COLO668 (cell line): ENCODE results near the gene PTMA.
"Not testable (repeated sequence)": the region's sequence is repeated elsewhere in the genome, so short reads cannot be mapped to it uniquely, and the experiment has no call there.

Experiments used
- DNase-seq: peaks from one replicate; lab custom pipeline; 2025; ENCODE audit not compliant: unreplicated experiment; lab: John Stamatoyannopoulos, UW

PTMA gene

DNA sequence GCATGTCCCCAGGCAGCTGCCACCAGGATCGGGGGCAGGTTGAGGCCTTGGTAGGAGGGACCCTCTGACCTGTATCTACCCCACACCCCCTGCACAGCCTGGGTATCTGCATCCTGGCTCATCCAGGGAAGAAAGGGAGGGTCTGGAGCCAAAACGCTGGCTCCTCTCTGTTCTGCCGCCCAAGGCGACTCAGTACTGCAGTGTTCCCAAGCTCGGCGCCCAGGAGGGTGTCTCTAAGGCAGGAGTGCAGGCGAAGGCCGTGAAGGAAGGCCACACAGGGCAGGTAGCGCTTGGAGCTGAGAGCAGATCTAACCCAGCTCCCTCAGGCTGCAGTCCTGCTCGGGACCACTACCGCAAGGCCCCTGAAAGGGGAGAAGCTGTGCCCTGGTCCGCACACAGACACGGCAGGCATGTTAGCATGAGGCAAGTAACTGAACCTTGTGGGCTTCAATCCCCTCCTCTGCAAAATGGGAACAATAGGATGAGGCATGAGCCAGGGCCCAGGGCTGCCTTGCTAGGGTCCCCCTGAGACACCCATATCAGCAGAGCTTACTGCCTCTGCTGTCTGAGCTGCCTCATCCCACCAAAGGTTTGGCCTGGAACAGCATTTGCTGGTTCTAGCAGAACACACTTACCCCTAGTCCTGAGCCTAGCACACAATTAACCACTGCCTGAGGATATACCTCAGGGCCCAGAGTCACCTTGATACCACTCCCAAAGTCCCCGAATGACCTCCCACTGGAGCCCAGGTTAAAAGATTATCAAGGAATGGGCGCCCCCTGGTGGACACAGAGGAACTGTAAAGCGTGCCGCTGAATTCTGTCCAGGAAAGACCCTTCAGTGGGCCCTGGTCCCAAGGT, 6.5 kb downstream of the PTMA start:
- DNase-seq = peak; percentile 84

DNA sequence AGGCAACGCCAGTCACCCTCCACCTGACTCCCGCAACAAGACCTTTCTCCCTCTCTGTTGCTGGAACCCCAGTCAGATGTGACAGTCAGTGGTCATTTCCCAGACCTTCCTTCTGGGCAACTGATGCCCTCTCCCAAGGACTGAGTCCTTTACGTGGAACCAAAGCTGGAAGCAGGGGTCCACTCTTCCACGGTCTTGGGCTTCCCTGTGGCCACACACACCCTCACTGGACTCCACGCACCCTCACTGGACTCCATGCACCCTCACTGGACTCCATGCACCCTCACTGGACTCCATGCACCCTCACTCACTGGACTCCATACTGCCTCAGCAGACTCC, 7.1 kb downstream of the PTMA start:
- DNase-seq = no peak

DNA sequence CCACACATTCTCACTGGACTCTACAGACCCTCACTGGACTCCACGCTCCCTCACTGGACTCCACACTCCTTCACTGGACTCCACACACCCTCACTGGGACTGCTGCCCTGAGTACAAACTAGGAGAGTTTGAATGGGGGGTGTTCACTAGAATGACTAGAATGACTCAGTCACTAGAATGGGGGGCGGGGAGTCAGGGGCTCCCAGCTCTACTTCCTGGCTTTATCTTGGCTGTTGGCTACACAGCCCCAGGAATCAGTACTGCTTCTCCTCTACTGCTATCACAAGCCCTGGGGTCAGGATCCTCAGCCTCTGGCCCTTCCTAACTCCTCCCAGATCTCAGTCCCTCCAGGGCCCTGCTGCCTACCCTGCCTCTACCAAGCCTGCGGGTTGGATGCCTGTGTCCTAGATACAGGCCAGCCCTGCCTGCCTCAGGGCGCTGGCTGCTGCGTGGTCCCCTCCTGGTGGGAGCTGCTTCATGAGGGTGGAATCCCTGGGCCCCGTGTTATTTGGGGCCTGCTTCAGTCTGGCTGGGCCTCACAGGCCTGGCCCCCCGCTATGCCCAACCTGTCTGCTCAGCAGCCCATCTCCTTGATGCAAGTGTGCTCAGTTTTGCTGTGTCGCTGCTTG, 7.8 kb downstream of the PTMA start:
- DNase-seq = no peak

DNA sequence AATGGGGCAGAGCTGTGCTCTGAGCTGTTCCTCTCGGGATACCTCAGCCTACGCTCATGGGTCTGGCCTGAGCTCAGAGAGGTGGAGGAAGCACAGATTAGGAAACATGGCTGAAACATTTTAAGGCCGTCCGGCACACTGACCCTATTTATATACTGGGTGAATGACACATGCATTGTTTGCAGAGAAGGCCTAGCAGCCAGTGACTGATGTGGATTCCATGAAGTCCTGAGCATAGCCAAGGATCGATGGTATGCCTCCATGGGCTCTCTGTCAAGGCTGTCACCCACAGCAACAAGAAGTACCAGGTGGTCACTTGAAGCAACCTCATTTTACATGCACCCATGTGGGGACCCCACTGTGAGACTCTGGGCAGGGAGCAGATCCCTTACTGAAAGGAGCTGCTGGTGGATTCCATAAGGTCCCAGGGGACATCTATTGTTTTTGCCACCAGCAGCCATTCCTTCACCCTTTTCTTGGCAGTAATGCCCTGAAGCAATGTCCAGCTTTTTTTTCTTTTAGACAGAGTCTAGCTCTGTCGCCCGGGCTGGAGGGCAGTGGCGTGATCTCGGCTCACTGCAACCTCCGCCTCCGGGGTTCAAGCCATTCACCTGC, 8.4 kb downstream of the PTMA start:
- DNase-seq = no peak

DNA sequence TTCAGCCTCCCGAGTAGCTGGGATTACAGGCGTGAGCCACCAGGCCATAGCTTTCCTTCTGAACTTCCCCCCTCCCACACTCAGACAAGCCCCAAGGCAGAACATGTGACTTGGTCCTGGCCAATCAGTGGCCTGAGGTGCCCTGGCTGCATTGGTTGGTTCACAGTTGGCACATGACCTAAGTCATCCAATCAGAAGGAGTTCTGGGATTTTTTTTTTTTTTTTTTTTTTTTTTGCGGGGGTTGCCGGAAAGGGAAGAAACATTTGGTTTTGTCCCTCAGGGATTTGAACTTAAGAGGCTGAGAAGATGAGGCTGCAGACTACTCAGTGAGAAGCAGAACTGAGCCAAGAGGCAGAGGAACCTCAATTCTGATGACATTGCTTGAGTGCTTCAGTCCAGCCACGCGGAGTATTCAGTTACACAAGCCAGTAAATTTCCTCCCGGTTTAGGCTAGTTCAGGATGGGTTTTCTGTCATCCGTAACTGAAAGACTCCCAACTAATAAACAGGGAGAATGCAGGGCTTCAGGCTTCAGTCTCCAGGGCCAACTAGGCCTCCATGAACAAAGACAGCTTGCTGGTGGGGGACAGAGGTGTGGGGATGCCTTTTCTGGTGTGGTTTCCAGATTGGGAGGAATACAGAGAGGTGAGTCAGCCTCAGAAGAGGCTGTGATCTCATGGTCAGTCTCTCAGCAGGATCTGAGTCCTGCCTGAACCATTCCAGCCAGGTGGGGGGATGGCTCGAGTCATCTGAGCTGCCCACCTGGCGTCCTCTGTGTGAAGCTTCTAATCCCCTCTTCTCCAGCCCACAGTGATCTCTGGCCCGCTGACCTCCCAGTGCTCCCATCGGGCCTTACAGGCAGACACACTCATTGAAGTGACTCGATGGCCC, 9.2 kb downstream of the PTMA start:
- DNase-seq = no peak

DNA sequence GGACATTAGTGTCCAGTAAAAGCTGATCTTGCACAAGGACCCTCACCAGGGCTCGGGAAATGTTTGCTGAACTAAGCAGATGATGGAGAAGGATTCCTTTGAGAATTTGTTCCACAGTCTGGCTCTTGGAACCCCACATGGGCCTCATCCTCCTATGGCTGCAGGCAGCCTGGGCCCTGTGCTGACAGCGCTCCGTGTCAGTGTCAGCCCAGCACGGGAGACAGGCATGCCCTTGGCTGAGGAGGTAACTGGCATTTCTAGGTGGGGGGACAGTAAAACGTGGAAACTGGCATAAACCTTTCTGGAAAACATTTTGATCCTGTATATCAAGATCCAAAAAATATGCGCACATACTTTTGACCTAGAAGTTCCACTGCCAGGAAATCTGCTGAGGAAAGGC, 10.5 kb downstream of the PTMA start:
- DNase-seq = no peak

DNA sequence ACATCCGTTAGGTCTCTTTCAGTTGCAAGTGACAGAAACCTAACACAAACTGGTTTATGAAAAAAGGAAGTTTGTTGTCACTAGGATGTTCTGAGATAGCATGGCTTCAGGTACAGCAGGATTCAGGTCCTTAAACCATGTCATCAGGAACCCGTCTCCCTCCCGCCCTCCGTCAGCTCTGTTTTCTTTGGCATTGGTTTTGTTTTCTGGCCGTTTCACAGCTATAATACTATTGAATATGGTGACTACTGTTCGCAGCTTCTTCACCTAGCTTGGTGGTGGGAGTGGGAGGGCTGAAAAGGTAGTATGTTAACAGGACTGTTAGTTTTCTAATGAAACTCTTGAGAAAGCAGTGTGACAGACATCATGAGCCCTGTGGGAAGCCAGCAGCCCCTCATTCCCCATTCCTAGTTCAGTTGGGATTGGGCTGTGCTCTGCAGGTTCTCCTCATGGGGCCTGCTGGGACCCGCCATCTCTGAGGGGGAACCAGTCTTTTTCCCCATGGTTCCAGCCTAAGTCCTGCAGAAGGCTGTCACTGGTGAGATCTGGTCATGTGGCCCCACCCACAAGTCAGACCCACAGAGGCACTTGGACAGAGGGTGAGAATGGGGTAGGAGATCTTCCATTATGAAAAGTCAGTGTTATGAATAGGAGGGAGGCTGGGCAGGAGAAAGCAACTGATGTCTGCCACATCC, 12.1 kb downstream of the PTMA start:
- no peak for DNase-seq

DNA sequence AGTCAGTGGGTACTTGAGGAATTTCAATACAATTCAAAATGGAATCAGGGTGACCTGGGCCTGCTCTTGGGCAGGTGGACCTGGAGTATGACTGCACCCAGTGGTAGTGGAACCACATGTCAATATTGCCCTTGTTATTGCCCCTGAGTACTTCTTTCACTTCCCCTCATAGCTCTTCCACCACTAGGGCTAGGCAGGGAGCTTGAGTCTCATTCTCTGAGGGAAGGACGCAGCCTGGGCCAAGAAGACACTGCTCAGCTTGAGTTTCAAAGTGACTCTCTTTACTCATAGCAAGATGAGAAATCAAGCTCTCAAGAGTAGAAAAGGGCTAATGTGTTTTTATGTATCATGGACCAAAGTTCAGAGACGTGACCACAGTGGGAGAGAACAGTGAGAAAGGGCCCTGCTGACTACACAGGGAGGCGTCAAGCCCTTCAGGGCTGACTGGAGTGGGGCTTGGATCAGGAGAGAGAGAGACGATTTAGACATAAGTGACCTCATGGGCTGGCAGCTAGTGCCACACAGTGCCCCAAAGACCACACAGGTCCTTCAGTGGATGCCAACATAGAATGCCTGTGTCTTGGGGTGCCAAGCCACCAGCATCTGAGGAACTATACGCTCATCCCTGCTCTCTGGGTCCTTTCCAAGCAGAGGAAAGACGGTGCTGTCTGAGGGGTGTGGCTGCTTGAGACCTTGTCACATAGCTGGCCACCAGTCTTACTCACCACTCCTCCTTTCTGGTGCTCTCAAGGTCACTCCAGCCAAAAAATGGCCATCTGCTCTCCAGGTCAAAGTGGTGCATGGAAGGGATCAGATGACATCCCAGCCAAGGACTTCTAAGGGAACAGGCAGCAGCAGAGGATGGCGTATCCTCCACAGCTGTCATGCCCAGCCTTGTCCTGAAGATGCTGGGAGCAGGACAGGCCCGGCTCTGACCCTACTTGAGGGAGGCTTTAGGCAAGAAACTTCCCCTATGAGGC, 13.0 kb downstream of the PTMA start:
- no peak for DNase-seq

DNA sequence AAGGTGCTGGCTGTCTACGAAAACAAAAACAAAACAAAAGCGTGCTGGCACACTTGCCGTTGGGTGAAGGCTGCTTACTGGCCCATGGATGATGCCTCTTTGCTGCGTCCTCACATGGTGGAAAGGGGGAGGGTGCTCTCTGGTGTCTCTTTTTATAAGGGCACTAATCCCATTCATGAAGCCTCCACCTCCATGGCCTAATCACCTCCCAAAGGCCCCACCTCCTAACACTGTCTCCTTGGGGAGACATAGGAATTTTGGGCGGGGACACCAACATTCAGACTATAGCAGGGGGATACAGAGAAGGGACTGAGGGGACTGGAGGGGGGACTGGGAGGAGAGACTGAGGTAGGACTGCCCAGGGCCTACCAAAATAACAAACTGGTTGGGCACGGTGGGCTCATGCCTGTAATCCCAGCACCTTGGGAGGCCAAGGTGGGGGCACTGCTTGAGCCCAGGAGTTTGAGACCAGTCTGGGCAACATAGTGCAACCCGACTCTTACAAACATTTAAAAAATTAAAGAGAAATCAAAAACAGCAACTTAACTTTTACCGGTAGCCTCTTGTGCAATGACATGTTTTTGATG, 14.5 kb downstream of the PTMA start:
- no peak for DNase-seq

DNA sequence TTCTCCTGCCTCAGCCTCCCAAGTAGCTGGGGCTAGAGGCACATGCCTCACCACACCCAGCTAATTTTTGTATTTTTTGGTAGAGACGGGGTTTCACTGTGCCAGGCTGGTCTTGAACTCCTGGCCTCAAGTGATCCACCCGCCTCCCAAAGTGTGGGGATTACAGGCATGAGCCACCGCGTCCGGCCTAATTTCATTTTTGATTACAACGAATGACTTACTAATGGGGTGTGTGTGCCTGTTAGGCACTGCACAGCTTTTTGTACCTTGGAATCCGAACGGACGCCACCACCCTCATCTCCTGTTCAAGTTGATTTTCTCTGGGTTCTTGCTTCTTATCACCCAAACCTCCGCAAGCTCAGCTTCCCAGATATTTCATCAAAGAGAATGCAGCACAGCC, 17.2 kb downstream of the PTMA start:
- DNase-seq = no peak

DNA sequence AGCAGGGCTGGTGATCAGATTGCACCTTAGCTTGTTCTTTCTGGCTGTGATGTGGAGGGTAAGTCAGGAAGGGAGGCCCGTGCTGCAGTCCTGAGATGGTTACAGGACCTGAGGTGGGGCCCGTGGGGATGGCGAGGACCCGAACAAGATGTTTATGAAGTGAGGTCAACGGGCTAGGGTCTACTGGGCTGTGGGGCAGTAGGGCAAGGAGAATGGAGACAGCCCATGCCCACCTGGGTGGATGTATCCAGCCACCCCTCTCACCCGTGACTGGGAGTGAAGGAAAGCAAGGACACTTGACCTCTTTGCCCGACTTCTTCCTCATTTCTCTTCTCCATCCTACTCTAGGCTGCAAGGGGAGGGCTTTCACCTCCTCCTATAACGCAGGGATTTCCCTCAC, 18.0 kb downstream of the PTMA start:
- no peak for DNase-seq

DNA sequence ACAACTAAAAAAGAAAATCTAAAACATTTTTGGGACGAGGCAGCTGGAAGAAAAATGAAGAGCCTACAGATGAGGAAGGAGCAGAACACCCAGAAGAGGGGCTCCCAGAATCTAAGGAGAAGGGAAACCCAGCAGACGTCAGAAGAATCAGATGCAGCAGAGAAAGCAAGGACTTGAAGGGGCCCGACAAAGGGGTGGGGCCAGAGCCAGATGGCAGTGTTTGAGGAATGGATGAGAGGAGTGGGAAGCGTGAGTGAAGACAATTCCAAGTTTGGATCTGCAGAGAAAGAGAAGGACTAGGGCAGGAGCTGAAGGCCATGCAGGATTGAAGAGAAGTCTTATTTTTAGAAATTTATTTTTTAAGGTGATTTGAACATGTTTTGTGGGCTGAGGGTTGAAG, 19.3 kb downstream of the PTMA start:
- no peak for DNase-seq

DNA sequence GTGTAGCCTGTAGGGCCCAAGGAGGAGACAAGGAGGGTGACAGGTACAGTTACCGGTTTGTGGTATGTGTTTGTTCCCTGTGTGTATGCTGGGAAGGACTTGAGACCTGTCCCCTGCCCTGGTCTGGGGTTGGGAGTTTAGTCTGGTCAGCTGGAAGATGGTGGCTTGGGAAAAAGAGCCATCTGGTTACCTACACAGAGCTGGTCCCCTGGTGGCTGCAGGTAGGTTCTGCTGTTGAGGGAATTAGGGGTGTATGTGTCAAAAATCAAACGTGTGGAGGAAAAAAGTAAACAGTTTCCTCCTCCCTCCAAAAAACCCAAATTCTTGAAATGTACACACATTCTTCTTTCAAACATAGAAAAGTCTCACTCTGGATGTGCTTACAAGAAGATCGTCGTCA, 24.3 kb downstream of the PTMA start:
- DNase-seq = no peak

DNA sequence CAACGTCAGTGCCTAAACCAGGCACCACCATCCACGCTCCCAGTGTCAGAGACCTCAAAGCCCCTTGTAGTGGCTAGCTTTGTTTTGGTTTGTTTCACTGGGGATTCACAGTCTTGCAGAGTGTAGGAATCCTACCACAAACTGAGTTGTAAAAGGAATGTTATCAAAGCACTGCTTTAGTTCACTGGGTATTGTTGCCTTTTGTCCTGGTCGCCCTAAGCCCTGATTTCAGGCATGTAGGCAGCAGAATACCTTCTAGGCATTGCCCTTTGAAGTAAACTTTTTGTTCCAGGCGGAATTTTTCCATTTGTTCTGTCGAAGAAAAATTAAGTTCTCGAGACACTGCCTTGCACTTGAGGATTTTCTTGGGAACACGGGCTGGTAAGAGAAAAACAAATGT, 29.4 kb downstream of the PTMA start:
- DNase-seq = no peak

DNA sequence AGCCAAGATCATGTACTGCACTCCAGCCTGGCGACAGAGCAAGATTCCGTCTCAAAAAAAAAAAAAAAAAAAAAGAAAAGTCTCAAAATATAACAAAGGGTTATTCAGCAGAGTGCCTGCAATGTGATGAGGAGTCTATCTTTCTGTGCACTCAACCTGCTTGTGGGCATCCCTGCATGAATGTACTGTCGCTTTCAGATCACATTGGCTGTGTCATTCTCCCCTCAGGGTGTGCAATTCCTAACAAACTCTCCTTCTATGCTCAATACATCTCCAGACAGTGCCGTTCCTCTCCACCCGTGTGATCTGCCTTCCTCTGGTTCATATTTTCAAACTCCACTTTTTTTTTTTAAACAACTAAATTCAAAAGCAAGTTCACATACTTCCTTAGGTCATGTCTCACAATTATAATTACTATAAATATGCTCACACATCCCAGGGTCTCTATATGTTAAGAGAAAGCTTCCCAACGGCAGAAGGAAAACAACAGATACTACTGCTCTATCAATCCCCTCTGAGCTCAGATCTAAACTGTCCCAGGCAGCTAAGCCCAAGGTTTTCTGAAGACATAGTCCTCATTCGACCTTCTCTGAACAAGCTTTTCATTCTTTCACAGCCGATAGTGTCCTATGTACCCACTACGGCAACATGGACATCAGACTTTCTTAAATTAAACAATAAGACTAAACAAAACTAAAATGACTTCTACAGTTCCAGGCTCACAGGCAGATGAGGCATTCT, 35.2 kb downstream of the PTMA start:
- no peak for DNase-seq

DNA sequence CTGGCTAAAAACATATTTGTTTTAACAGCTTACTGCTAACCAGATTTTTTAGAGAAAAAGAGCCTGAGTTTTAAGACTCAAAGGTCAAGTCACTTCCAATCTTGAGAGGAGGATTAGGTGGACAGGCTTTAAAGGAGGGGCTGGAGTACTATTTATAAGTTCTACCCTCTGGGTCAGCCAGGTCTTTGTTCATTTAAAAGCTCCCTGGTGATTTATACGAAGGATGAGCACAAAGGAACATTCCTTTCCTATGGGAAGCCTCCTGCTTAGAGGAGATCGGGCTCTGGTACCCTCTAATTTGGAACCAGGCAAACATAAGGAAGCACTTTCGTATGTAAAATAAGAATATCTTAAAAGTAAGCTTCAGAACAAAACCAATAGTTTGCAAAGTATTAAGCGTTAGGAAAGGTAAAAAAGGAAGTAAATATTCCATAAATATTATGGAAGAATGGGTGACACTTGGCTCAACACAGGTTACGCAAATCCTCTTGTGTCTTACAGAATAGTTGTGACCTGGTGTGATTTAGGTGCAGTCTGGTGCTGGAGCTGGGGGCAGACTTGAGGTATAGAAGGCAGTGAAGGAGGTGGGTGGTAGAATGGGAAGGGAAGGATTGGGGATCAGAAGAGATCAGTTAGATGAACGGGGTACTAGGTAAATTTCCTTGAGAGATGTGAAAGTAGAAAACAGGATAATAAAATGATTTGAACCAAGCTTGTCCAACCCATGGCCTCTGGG, 37.1 kb downstream of the PTMA start:
- no peak for DNase-seq

DNA sequence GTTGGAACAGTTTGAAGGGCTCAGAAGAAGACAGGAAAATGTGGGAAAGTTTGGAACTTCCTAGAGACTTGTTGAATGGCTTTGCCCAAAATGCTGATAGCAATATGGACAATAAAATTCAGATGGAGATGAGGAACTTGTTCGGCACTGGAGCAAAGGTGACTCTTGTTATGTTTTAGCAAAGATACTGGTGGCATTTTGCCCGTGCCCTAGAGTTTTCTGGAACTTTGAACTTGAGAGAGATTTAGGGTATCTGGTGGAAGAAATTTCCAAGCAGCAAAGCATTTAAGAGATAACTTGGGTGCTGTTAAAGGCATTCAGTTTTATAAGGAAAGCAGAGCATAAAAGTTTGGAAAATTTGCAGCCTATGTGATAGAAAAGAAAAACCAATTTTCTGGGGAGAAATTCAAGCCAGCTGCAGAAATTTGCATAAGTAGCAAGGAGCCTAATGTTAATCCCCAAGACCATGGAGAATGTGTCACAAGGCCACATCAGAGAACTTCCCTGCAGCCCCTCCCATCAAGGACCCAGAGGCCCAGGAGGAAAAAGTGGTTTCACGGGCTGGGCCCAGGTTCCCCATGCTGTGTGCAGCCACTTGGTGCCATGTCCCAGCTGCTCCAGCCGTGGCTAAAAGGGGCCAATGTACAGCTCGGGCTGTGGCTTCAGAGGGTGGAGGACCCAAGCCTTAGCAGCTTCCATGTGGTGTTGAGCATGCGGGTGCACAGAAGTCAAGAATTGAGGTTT, 40.0 kb downstream of the PTMA start:
- DNase-seq = not testable (repeated sequence)
